ENCODE measurements around the gene DXO. TPM values are rescaled to one million over a fixed set of nuclear protein-coding genes. Genes with fewer than 3 reads are reported as not detected.

Gene DXO
- total RNA-seq, 2 experiments from 2014 or later, result 30.0 to 31.1 TPM

GRCh38 chr6:31954511-31954910, 17.4 kb downstream of the DXO start:
- DNase-seq (no peak), ATAC-seq (ENCODE audit: poor library complexity) (no peak)
- H3K9me3 Mint-ChIP-seq, result no peaks in the 10 kb centered on the region
- no peak overlapping the region for H3K27ac Mint-ChIP-seq
- CTCF ChIA-PET, result no interaction called here
- intact Hi-C loops (cut with DNase I, micrococcal nuclease), result loop anchor here in 1 of 2 experiments (5.0 to 10.0 kb wide), 2 partner anchors 272 to 1890 kb away; partner anchors contain the start of genes LY6G5C, POLR1H and PPP1R11
- peaks cover 19% of the 10 kb centered on the region for H3K4me1 ChIP-seq (ENCODE audit: insufficient read depth, low read length)
- POLR2A ChIA-PET, result no interaction called here
- no peak overlapping the region for H3K4me3 Mint-ChIP-seq
- H3K27me3 ChIP-seq (ENCODE audit: control insufficient read depth in 1 of 2, insufficient read depth in 2 of 2, low read length in 2 of 2), result no peaks in the 10 kb centered on the region
- H3K4me3 ChIP-seq (ENCODE audit: low read length), result no peak overlapping the region
- H3K27ac ChIP-seq (ENCODE audit: low read depth in 1 of 2, low read length in 2 of 2), result no peak overlapping the region
- H3K4me1 Mint-ChIP-seq (ENCODE audit: low read depth), result peaks cover 26% of the 10 kb centered on the region
- H3K9me3 ChIP-seq (ENCODE audit: control insufficient read depth in 1 of 2, insufficient read depth in 1 of 2, low read length in 2 of 2), result no peaks in the 10 kb centered on the region
- peaks cover 71% of the 10 kb centered on the region for H3K36me3 Mint-ChIP-seq (ENCODE audit: low read depth)
- no peaks in the 10 kb centered on the region for H3K27me3 Mint-ChIP-seq
- peaks cover 55% of the 10 kb centered on the region for H3K36me3 ChIP-seq (ENCODE audit: insufficient read depth, low read length)
- no peak for TF ChIP-seq CTCF (IDR thresholded peaks at IDR 0.05)

- ATAC-seq (ENCODE audit: poor library complexity), result no peak
Measured at GRCh38 chr6:31952890-31953289, 19.0 kb downstream of the DXO start.

DNA sequence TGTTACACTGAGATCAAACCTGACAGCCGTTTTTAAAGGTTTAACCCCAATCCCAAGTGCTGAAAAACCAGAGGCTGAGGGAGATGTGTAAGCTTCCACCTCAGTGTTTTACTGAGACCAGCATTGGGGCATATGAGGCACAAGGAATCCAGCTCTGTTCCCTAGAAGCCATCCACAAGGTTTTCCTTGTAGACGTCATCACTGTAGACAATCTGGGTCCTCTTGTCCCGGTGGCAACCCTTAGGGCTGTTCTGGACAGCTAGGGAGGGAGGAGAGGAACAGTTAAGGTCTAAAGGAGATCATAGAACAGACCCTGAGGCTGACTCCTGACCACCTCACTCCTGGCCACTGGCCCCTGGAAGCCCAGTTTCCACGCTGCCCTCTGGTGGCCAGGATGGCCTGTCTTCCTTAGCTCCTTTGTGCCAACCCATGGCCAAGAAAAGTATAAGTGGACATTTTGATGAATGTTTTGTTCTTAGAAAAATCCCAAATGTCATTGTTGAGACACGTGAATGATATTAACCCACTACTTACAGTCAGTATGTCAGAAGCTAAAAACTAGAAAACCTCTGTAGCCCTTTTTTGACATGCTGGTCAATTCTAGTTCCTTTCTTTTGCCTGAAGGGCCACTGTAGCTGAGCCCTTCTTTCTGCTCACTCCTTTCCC, 19.7 kb downstream of the DXO start:
- Histone ChIP-seq H3K4me1 (ENCODE audit: insufficient read depth, low read length) (peaks cover 4% of the 10 kb centered on the region), H3K9me3 (ENCODE audit: control insufficient read depth in 1 of 2, insufficient read depth in 1 of 2, low read length in 2 of 2) (no peaks in the 10 kb centered on the region), H3K27ac (ENCODE audit: low read depth in 1 of 2, low read length in 2 of 2) (no peak overlapping the region), H3K27me3 (ENCODE audit: control insufficient read depth in 1 of 2, insufficient read depth in 2 of 2, low read length in 2 of 2) (no peaks in the 10 kb centered on the region), H3K36me3 (ENCODE audit: insufficient read depth, low read length) (peaks cover 53% of the 10 kb centered on the region), H3K4me3 (ENCODE audit: low read length) (no peak overlapping the region)
- H3K36me3 Mint-ChIP-seq (ENCODE audit: low read depth), result peaks cover 58% of the 10 kb centered on the region
- intact Hi-C loops (cut with DNase I, micrococcal nuclease), result loop anchor here in 1 of 2 experiments (5.0 to 10.0 kb wide), 2 partner anchors 270 to 1887 kb away; partner anchors contain the start of genes LY6G5C, POLR1H and PPP1R11
- H3K4me1 Mint-ChIP-seq (ENCODE audit: low read depth), result peaks cover 4% of the 10 kb centered on the region
- no peak overlapping the region for H3K27ac Mint-ChIP-seq
- CTCF ChIA-PET, result interaction anchor here (0.6 to 2.0 kb wide), 5 partner anchors 10 to 152 kb away, joined by 3 to 7 read pairs (median 4); partner anchors contain the start of genes DXO and EHMT2
- H3K9me3 Mint-ChIP-seq, result no peaks in the 10 kb centered on the region
- no peak for ATAC-seq (ENCODE audit: poor library complexity)
- DNase-seq, result peak in 7 of 14 experiments; percentile 24 to 62 (median 44)
- POLR2A ChIA-PET, result interaction anchor here (1.2 kb wide), 1 partner anchor 20 kb away, joined by 6 read pairs; the partner anchor contains the start of gene DXO
- no peaks in the 10 kb centered on the region for H3K27me3 Mint-ChIP-seq
- TF ChIP-seq CTCF (IDR thresholded peaks at IDR 0.05), result peak; percentile 62
- H3K4me3 Mint-ChIP-seq, result no peak overlapping the region

More at GRCh38 chr6:31952890-31953289, 19.0 kb downstream of the DXO start:
- no peaks in the 10 kb centered on the region for H3K9me3 ChIP-seq (ENCODE audit: control insufficient read depth in 1 of 2, insufficient read depth in 1 of 2, low read length in 2 of 2)
- intact Hi-C loops (cut with DNase I, micrococcal nuclease), result loop anchor here in 1 of 2 experiments (5.0 to 10.0 kb wide), 2 partner anchors 271 to 1888 kb away; partner anchors contain the start of genes LY6G5C, POLR1H and PPP1R11
- no peak overlapping the region for H3K27ac ChIP-seq (ENCODE audit: low read depth in 1 of 2, low read length in 2 of 2)
- peak overlapping the region; percentile 53 for H3K27ac Mint-ChIP-seq
- H3K9me3 Mint-ChIP-seq, result no peaks in the 10 kb centered on the region
- H3K27me3 ChIP-seq (ENCODE audit: control insufficient read depth in 1 of 2, insufficient read depth in 2 of 2, low read length in 2 of 2), result no peaks in the 10 kb centered on the region
- ChIA-PET POLR2A (no interaction called here), CTCF (interaction anchor here (0.6 to 2.0 kb wide), 5 partner anchors 11 to 152 kb away, joined by 3 to 7 read pairs (median 4); partner anchors contain the start of genes DXO and EHMT2)
- H3K36me3 Mint-ChIP-seq (ENCODE audit: low read depth), result peaks cover 58% of the 10 kb centered on the region
- TF ChIP-seq CTCF (IDR thresholded peaks at IDR 0.05), result no peak
- no peak overlapping the region for H3K4me3 Mint-ChIP-seq
- DNase-seq, result no peak
- no peaks in the 10 kb centered on the region for H3K27me3 Mint-ChIP-seq
- H3K4me1 Mint-ChIP-seq (ENCODE audit: low read depth), result peaks cover 10% of the 10 kb centered on the region
- peaks cover 55% of the 10 kb centered on the region for H3K36me3 ChIP-seq (ENCODE audit: insufficient read depth, low read length)
- H3K4me1 ChIP-seq (ENCODE audit: insufficient read depth, low read length), result peaks cover 6% of the 10 kb centered on the region
- H3K4me3 ChIP-seq (ENCODE audit: low read length), result no peak overlapping the region
